NT2/D1 (cell line): ENCODE data around the gene TLCD1.

Source experiments
- SUZ12 ChIP-seq: IDR thresholded peaks from 2 replicates; pipeline ENCODE4 v1.6.1; 2011; ENCODE audit not compliant: insufficient read length, insufficient read depth; ENCODE audit errors: extremely low read depth
- YY1 ChIP-seq: IDR thresholded peaks from 2 replicates; pipeline ENCODE4 v1.6.1; 2011; ENCODE audit not compliant: insufficient read length, insufficient read depth
- ZNF274 ChIP-seq: IDR thresholded peaks from 2 replicates; pipeline ENCODE4 v1.6.1; 2011; ENCODE audit warnings: mild to moderate bottlenecking, low read depth, low read length

DNA sequence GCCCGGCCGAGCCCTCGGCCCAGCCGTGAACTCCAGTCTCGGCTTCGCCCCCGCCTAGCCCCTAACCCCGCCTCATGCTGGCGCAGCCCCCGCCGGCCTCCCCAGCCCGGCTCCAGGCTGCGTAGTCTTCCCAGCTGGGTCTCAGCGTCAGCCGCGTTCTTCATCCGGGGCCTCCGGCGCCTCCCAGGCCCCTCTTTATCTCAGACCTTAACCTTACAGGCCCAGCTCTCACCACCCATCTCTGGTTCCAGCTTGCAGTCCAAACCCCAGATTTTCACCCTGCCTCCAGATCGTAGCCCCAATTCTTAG, 14.4 kb downstream of the TLCD1 start, which contains the start of gene PROCA1:
- TF ChIP-seq ZNF274: no peak
- no peak for TF ChIP-seq SUZ12
- TF ChIP-seq YY1: no peak
